HepG2 (cell line): ENCODE data around the gene GPS2. TPM values are rescaled to one million over a fixed set of nuclear protein-coding genes. Genes with fewer than 3 reads are reported as not detected.

Experiments
- CBX1 ChIP-seq: IDR thresholded peaks from one replicate; pipeline ENCODE4 v1.6.1; 2016; ENCODE audit warnings: antibody characterized with exemption, low read depth
- FOXO1 ChIP-seq: sonication (generic); formaldehyde crosslinking; IDR thresholded peaks from 2 replicates; pipeline ENCODE4 v1.4.0; 2020; ENCODE audit warnings: missing genetic modification reagents
- GPN1 ChIP-seq: sonication (generic); formaldehyde crosslinking; IDR thresholded peaks from 2 replicates; pipeline ENCODE4 v1.5.1; 2020; ENCODE audit warnings: missing genetic modification reagents, borderline replicate concordance
- HNRNPK ChIP-seq: fragments of 200-400 bp; formaldehyde crosslinking; IDR thresholded peaks from 2 replicates; pipeline ENCODE4 v1.6.1; 2018; ENCODE audit warnings: low read length, low read depth, moderate library complexity, mild to moderate bottlenecking; ENCODE audit not compliant: poor library complexity, severe bottlenecking
- JUND ChIP-seq: sonication (generic); formaldehyde crosslinking; IDR thresholded peaks from 2 replicates; pipeline ENCODE4 v1.8.0; 2022; ENCODE audit warnings: mild to moderate bottlenecking, missing genetic modification reagents
- KDM5B ChIP-seq: sonication (generic); formaldehyde crosslinking; IDR thresholded peaks from 2 replicates; pipeline ENCODE4 v1.4.0; 2020; ENCODE audit warnings: missing genetic modification reagents, mild to moderate bottlenecking, borderline replicate concordance
- MTF2 ChIP-seq: sonication (generic); formaldehyde crosslinking; IDR thresholded peaks from 2 replicates; pipeline ENCODE4 v1.5.0; 2020; ENCODE audit warnings: missing genetic modification reagents, borderline replicate concordance
- NFKB2 ChIP-seq: sonication (generic); formaldehyde crosslinking; IDR thresholded peaks from 2 replicates; pipeline ENCODE4 v1.4.0; 2020; ENCODE audit warnings: missing genetic modification reagents, borderline replicate concordance
- RBFOX2 ChIP-seq: fragments of 200-400 bp; formaldehyde crosslinking; IDR thresholded peaks from 2 replicates; pipeline ENCODE4 v1.6.1; 2017; ENCODE audit warnings: low read depth, mild to moderate bottlenecking, low read length
- SAFB2 ChIP-seq: sonication (generic); formaldehyde crosslinking; IDR thresholded peaks from 2 replicates; pipeline ENCODE4 v1.5.1; 2020; ENCODE audit warnings: missing genetic modification reagents, low read depth, mild to moderate bottlenecking, borderline replicate concordance
- WIZ ChIP-seq: sonication (generic); formaldehyde crosslinking; IDR thresholded peaks from 2 replicates; pipeline ENCODE4 v1.5.1; 2020; ENCODE audit warnings: mild to moderate bottlenecking, missing genetic modification reagents
- ZC3H13 ChIP-seq: sonication (generic); formaldehyde crosslinking; IDR thresholded peaks from 2 replicates; pipeline ENCODE4 v1.8.1; 2023; ENCODE audit warnings: mild to moderate bottlenecking, missing genetic modification reagents, moderate library complexity
- ZNF543 ChIP-seq: sonication (generic); formaldehyde crosslinking; IDR thresholded peaks from 2 replicates; pipeline ENCODE4 v1.4.0; 2020; ENCODE audit warnings: mild to moderate bottlenecking, missing genetic modification reagents
- ZNF556 ChIP-seq: sonication (generic); formaldehyde crosslinking; IDR thresholded peaks from 2 replicates; pipeline ENCODE4 v1.4.0; 2020; ENCODE audit warnings: mild to moderate bottlenecking, missing genetic modification reagents, borderline replicate concordance
- ZNF570 ChIP-seq: sonication (generic); formaldehyde crosslinking; IDR thresholded peaks from 2 replicates; pipeline ENCODE4 v1.4.0; 2020; ENCODE audit warnings: mild to moderate bottlenecking, missing genetic modification reagents, borderline replicate concordance
- ZNF782 ChIP-seq: sonication (generic); formaldehyde crosslinking; IDR thresholded peaks from 2 replicates; pipeline ENCODE4 v1.4.0; 2020; ENCODE audit warnings: missing genetic modification reagents, mild to moderate bottlenecking, borderline replicate concordance
- polyA plus RNA-seq, 8 experiments: library from polyadenylated mRNA; depleted of rRNA in 3 of 8; stranded (reverse) in 7 of 8; unstranded in 1 of 8; fragments of >200 nt; fragmentation: Illumina TruSeq in 4 of 8; extraction: Trizol in 4 of 8; gene quantifications; 2 replicates each; pipeline versions ENCODE4 v1.2.1 to v1.2.3, GENCODE V29; 2011 to 2016; ENCODE audit warnings: low read depth in 4 of 8, missing spikeins in 1 of 8, mixed read lengths in 1 of 8; ENCODE audit not compliant: insufficient read depth in 1 of 8
- total RNA-seq, 5 experiments: library from RNA; depleted of rRNA; stranded (reverse); fragments of >200 nt; fragmentation: Illumina TruSeq; extraction: Trizol; gene quantifications; 2 replicates each; pipeline ENCODE4 v1.2.3, GENCODE V29; 2016; ENCODE audit warnings: low read depth in 1 of 5
- TF ChIP-seq, protein P1 (sequence below): sonication (generic); formaldehyde crosslinking; IDR thresholded peaks from 2 replicates; pipeline ENCODE4 v1.5.0; 2020; ENCODE audit warnings: mild to moderate bottlenecking, missing genetic modification reagents
- TF ChIP-seq, protein P2 (sequence below): IDR thresholded peaks from 2 replicates; pipeline ENCODE4 v1.6.1; 2016
- TF ChIP-seq, protein P3 (sequence below): sonication (generic); formaldehyde crosslinking; IDR thresholded peaks from 2 replicates; pipeline ENCODE4 v1.5.0; 2020; ENCODE audit warnings: mild to moderate bottlenecking, missing genetic modification reagents, borderline replicate concordance
- TF ChIP-seq, protein P4 (sequence below): sonication (generic); formaldehyde crosslinking; IDR thresholded peaks from 2 replicates; pipeline ENCODE4 v1.5.0; 2020; ENCODE audit warnings: mild to moderate bottlenecking, missing genetic modification reagents, moderate library complexity

GPS2 gene
- total and polyA plus RNA-seq, 2 of the 13 experiments (the other 11 are each of a cell fraction or from before 2014, with no cell fraction given): 58.0 to 59.4 TPM

DNA sequence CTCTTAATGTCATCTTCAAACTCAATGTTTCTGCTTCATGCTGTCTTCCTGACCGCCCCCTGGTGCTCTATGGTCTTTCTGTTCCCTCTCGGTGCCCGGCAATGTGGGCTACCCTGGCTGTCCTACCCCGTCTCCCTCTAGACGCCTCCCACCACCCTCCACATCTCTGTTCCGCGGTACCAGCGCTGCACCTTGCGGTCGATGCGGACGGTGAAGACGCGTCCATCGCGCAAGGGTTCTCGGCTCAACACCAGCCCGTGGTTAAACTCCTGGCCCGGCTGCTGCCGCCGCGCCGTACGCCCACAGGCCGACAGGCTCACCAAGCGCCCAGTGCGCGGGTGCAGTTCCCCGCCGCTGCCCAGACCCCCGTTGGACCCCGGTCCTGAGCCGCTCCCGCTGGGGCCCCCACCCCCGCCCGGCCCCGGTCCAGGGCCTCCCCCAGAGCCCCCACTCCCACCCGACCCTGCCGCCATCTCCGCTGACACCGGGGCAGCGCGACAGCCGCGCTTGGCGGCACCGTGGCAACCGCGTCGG, 13.7 kb upstream of the GPS2 start, which contains the start of gene NEURL4 (continued):
- TF ChIP-seq CBX1 (no peak), WIZ (0 out of 2 replicates have a peak, but pooled peaks have one; percentile 8), GPN1 (no peak), ZNF570 (CRISPR knock-in tag) (no peak), NFKB2 (CRISPR knock-in tag) (no peak), SAFB2 (no peak), ZNF556 (CRISPR knock-in tag) (no peak), ZNF782 (CRISPR knock-in tag) (no peak), JUND (CRISPR knock-in tag) (peak; percentile 6; the same call in 1 of the 2 replicates), RBFOX2 (peak; percentile 71), ZC3H13 (CRISPR knock-in tag) (peak; percentile 45; the same call in 1 of the 2 replicates), MTF2 (CRISPR knock-in tag) (peak; percentile 42; the same call in 1 of the 2 replicates), KDM5B (peak; percentile 7; the same call in 1 of the 2 replicates), FOXO1 (no peak), HNRNPK (peak; percentile 34), ZNF543 (CRISPR knock-in tag) (peak; percentile 33; the same call in 1 of the 2 replicates)
- TF ChIP-seq, protein P1, sequence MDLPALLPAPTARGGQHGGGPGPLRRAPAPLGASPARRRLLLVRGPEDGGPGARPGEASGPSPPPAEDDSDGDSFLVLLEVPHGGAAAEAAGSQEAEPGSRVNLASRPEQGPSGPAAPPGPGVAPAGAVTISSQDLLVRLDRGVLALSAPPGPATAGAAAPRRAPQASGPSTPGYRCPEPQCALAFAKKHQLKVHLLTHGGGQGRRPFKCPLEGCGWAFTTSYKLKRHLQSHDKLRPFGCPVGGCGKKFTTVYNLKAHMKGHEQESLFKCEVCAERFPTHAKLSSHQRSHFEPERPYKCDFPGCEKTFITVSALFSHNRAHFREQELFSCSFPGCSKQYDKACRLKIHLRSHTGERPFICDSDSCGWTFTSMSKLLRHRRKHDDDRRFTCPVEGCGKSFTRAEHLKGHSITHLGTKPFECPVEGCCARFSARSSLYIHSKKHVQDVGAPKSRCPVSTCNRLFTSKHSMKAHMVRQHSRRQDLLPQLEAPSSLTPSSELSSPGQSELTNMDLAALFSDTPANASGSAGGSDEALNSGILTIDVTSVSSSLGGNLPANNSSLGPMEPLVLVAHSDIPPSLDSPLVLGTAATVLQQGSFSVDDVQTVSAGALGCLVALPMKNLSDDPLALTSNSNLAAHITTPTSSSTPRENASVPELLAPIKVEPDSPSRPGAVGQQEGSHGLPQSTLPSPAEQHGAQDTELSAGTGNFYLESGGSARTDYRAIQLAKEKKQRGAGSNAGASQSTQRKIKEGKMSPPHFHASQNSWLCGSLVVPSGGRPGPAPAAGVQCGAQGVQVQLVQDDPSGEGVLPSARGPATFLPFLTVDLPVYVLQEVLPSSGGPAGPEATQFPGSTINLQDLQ (CRISPR knock-in tag): no peak
- TF ChIP-seq, protein P2, sequence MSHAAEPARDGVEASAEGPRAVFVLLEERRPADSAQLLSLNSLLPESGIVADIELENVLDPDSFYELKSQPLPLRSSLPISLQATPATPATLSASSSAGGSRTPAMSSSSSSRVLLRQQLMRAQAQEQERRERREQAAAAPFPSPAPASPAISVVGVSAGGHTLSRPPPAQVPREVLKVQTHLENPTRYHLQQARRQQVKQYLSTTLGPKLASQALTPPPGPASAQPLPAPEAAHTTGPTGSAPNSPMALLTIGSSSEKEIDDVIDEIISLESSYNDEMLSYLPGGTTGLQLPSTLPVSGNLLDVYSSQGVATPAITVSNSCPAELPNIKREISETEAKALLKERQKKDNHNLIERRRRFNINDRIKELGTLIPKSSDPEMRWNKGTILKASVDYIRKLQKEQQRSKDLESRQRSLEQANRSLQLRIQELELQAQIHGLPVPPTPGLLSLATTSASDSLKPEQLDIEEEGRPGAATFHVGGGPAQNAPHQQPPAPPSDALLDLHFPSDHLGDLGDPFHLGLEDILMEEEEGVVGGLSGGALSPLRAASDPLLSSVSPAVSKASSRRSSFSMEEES (CRISPR knock-in tag): no peak
- TF ChIP-seq, protein P3, sequence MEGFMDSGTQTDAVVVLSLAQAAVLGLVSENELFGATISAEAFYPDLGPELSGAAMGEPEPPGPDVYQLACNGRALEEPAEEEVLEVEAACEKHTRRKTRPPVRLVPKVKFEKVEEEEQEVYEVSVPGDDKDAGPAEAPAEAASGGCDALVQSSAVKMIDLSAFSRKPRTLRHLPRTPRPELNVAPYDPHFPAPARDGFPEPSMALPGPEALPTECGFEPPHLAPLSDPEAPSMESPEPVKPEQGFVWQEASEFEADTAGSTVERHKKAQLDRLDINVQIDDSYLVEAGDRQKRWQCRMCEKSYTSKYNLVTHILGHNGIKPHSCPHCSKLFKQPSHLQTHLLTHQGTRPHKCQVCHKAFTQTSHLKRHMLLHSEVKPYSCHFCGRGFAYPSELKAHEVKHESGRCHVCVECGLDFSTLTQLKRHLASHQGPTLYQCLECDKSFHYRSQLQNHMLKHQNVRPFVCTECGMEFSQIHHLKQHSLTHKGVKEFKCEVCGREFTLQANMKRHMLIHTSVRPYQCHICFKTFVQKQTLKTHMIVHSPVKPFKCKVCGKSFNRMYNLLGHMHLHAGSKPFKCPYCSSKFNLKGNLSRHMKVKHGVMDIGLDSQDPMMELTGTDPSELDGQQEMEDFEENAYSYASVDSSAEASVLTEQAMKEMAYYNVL (CRISPR knock-in tag): 0 out of 2 replicates have a peak, but pooled peaks have one; percentile 2
- TF ChIP-seq, protein P4, sequence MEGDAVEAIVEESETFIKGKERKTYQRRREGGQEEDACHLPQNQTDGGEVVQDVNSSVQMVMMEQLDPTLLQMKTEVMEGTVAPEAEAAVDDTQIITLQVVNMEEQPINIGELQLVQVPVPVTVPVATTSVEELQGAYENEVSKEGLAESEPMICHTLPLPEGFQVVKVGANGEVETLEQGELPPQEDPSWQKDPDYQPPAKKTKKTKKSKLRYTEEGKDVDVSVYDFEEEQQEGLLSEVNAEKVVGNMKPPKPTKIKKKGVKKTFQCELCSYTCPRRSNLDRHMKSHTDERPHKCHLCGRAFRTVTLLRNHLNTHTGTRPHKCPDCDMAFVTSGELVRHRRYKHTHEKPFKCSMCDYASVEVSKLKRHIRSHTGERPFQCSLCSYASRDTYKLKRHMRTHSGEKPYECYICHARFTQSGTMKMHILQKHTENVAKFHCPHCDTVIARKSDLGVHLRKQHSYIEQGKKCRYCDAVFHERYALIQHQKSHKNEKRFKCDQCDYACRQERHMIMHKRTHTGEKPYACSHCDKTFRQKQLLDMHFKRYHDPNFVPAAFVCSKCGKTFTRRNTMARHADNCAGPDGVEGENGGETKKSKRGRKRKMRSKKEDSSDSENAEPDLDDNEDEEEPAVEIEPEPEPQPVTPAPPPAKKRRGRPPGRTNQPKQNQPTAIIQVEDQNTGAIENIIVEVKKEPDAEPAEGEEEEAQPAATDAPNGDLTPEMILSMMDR (CRISPR knock-in tag): 0 out of 2 replicates have a peak, but pooled peaks have one; percentile 6
